ENCODE data around the gene DGLUCY.
"Not testable (repeated sequence)": the region's sequence is repeated elsewhere in the genome, so short reads cannot be mapped to it uniquely, and the experiment has no call there.

Gene DGLUCY

DNA sequence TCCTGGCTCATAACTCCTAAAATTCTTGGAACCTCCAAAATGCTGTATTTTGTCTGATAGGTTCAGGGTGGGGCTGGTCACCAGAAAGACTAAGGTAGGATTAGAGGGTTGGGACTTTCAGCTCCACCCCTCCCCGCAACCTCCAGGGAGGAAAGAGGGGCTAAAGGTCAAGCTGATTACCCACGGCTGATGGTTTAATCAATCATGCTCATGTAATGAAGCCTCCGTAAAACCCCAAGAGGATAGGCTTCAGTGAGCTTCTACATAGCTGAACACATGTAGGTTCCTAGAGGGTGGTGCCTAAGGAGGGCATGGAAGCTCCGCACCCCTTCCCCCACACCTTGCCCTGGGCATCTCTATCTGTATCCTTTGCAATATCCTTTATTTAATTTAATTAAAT, 60.0 kb downstream of the DGLUCY start:
- no peaks in the 10 kb centered on the region for H3K27me3 ChIP-seq (ENCODE audit: control insufficient read depth in 5 of 5, insufficient read depth in 4 of 5, low read length in 5 of 5)
- H3K9me3 ChIP-seq (ENCODE audit: control insufficient read depth in 5 of 5, low read length in 5 of 5), result no peaks in the 10 kb centered on the region
- H3K36me3 ChIP-seq (ENCODE audit: control insufficient read depth in 5 of 5, insufficient read depth in 5 of 5, low read length in 5 of 5), result peaks cover 0 to 68% (median 38%) of the 10 kb centered on the region in 5 donors
- no peak overlapping the region for H3K27ac ChIP-seq (ENCODE audit: low read depth, low read length)
- no peak overlapping the region for H3K4me3 ChIP-seq (ENCODE audit: low read depth in 1 of 5, low read length in 5 of 5)
- peaks cover 0 to 17% (median 14%) of the 10 kb centered on the region in 5 donors for H3K4me1 ChIP-seq (ENCODE audit: control insufficient read depth in 5 of 5, insufficient read depth in 5 of 5, low read length in 5 of 5)
- no peak overlapping the region for H3K9ac ChIP-seq (ENCODE audit: low read length in 5 of 5)

DNA sequence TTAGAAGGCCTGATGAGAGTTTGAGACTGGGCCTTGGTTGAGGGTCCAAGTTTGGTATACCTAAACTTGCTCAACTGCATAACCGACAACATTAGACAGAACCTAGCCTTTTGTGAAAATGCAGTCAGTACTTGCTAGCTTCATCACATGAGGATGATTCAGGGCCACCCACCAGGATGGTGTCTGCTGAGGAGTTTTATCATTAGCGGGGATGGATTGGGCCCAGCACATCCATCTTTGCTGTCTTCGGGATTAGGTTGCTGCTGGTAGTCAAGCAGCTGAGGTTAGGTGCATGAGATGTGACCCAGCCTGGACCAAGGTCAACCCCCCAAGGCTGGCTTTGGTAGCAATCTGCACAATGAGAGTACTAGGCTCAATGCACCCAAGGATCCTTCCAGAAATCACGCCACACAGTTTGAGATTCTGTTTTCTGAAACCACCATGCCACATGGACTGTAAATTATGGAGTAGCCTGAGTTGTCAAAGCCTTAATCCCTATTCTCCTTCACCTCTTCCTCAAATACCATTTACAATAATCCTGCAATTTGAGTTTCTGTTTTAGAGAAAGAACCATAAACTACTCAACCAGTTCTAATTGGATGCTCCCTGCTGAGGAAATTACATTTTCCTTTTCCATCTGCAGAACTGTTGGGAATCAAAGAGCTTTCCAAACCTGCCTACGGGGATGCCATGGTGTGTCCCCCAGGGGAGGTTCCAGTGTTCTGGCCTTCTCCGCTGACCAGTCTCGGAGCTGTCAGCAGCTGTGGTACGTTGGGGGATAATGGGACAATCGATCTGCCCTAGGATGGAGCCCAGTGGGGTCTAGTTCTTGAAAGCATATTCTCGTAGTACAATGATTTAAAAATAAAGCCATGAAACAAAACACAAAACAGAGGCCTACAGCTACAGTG, 61.7 kb downstream of the DGLUCY start:
- H3K4me1 ChIP-seq (ENCODE audit: control insufficient read depth in 5 of 5, insufficient read depth in 5 of 5, low read length in 5 of 5), result peaks cover 0 to 13% (median 12%) of the 10 kb centered on the region in 5 donors
- H3K9me3 ChIP-seq (ENCODE audit: control insufficient read depth in 5 of 5, low read length in 5 of 5), result no peaks in the 10 kb centered on the region
- peaks cover 0 to 56% (median 30%) of the 10 kb centered on the region in 5 donors for H3K36me3 ChIP-seq (ENCODE audit: control insufficient read depth in 5 of 5, insufficient read depth in 5 of 5, low read length in 5 of 5)
- H3K9ac ChIP-seq (ENCODE audit: low read length in 5 of 5), result peak overlapping the region in 1 of 5 donors; percentile 11
- no peaks in the 10 kb centered on the region for H3K27me3 ChIP-seq (ENCODE audit: control insufficient read depth in 5 of 5, insufficient read depth in 4 of 5, low read length in 5 of 5)
- H3K4me3 ChIP-seq (ENCODE audit: low read depth in 1 of 5, low read length in 5 of 5), result no peak overlapping the region
- H3K27ac ChIP-seq (ENCODE audit: low read depth, low read length), result no peak overlapping the region

- no peaks in the 10 kb centered on the region for H3K9me3 ChIP-seq (ENCODE audit: control insufficient read depth in 5 of 5, low read length in 5 of 5)
- H3K36me3 ChIP-seq (ENCODE audit: control insufficient read depth in 5 of 5, insufficient read depth in 5 of 5, low read length in 5 of 5), result peaks cover 4 to 59% (median 35%) of the 10 kb centered on the region in 5 donors
- no peak overlapping the region for H3K27ac ChIP-seq (ENCODE audit: low read depth, low read length)
- no peak overlapping the region for H3K9ac ChIP-seq (ENCODE audit: low read length in 5 of 5)
- no peak overlapping the region for H3K4me3 ChIP-seq (ENCODE audit: low read depth in 1 of 5, low read length in 5 of 5)
- H3K4me1 ChIP-seq (ENCODE audit: control insufficient read depth in 5 of 5, insufficient read depth in 5 of 5, low read length in 5 of 5), result peaks cover 0 to 5% (median 0%) of the 10 kb centered on the region in 5 donors
- H3K27me3 ChIP-seq (ENCODE audit: control insufficient read depth in 5 of 5, insufficient read depth in 4 of 5, low read length in 5 of 5), result no peaks in the 10 kb centered on the region
Observed at GRCh38 chr14:91177073-91178034, 63.5 kb downstream of the DGLUCY start.

DNA sequence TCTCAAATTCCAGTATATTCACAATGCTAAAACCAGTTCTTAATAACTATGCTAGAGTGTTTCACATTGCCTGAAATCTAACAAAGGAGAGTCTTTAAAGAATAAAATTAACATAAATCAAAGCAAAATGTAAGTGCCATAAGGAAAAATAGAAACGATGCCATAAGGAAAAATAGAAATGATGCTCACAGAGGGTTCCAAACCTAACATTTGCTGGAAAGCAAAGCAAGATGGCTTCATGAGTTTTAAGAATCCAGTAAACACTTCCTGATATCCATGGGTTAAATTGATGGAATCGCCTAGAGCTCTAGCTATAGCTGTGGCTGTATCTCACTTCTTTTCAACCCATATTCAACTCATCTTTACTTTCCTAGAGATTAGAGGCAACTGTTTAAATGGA, 66.7 kb downstream of the DGLUCY start:
- peaks cover 8 to 59% (median 34%) of the 10 kb centered on the region in 5 donors for H3K36me3 ChIP-seq (ENCODE audit: control insufficient read depth in 5 of 5, insufficient read depth in 5 of 5, low read length in 5 of 5)
- no peak overlapping the region for H3K27ac ChIP-seq (ENCODE audit: low read depth, low read length)
- H3K4me1 ChIP-seq (ENCODE audit: control insufficient read depth in 5 of 5, insufficient read depth in 5 of 5, low read length in 5 of 5), result peaks cover 0 to 5% (median 0%) of the 10 kb centered on the region in 5 donors
- H3K27me3 ChIP-seq (ENCODE audit: control insufficient read depth in 5 of 5, insufficient read depth in 4 of 5, low read length in 5 of 5), result no peaks in the 10 kb centered on the region
- H3K4me3 ChIP-seq (ENCODE audit: low read depth in 1 of 5, low read length in 5 of 5), result no peak overlapping the region
- no peaks in the 10 kb centered on the region for H3K9me3 ChIP-seq (ENCODE audit: control insufficient read depth in 5 of 5, low read length in 5 of 5)
- no peak overlapping the region for H3K9ac ChIP-seq (ENCODE audit: low read length in 5 of 5)

DNA sequence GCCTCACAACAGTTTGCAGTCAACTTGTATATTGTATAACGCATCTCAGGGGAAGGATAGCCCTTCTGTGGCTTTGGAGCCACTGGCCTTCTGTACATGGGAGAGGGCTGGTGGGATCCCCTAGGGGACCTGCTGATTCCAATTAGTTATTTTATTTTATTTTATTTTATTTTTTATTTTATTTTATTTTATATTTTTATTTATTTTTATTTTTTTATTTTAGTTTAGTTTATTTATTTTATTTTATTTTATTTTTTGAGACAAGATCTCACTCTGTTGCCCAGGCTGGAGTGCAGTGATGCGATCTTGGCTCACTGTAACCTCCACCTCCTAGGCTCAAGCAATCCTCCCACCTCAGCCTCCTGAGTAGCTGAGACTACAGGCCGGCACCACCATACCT, 68.9 kb downstream of the DGLUCY start:
- not testable (repeated sequence) for H3K9me3 ChIP-seq (ENCODE audit: control insufficient read depth in 5 of 5, low read length in 5 of 5); H3K27me3 ChIP-seq (ENCODE audit: control insufficient read depth in 5 of 5, insufficient read depth in 4 of 5, low read length in 5 of 5); H3K4me1 ChIP-seq (ENCODE audit: control insufficient read depth in 5 of 5, insufficient read depth in 5 of 5, low read length in 5 of 5); H3K9ac ChIP-seq (ENCODE audit: low read length in 5 of 5); H3K4me3 ChIP-seq (ENCODE audit: low read depth in 1 of 5, low read length in 5 of 5); H3K27ac ChIP-seq (ENCODE audit: low read depth, low read length)
- H3K36me3 ChIP-seq (ENCODE audit: control insufficient read depth in 5 of 5, insufficient read depth in 5 of 5, low read length in 5 of 5), result peaks cover 8 to 65% (median 44%) of the 10 kb centered on the region in 5 donors

DNA sequence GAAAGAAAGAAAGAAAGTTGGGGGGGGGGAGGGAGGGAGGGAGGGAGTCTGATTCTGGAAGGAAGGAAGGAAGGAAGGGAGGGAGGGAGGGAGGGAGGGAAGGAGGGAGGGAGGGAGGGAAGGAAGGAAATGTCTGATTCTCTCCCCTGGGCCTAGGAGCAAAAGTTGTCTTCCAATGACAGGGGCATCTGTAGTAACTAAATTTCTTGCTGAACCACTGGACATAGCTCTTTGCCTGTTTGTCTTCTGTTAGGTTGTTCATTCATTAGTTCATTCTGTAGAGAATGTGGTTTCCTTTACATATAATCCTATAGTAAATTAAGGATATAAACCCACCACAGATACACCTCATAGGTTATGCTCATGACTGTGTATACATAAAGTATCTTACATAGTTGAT, 70.7 kb downstream of the DGLUCY start:
- Histone ChIP-seq H3K27me3 (ENCODE audit: control insufficient read depth in 5 of 5, insufficient read depth in 4 of 5, low read length in 5 of 5) (no peaks in the 10 kb centered on the region), H3K27ac (ENCODE audit: low read depth, low read length) (no peak overlapping the region), H3K36me3 (ENCODE audit: control insufficient read depth in 5 of 5, insufficient read depth in 5 of 5, low read length in 5 of 5) (peaks cover 8 to 72% (median 56%) of the 10 kb centered on the region in 5 donors), H3K4me1 (ENCODE audit: control insufficient read depth in 5 of 5, insufficient read depth in 5 of 5, low read length in 5 of 5) (no peaks in the 10 kb centered on the region), H3K4me3 (ENCODE audit: low read depth in 1 of 5, low read length in 5 of 5) (no peak overlapping the region), H3K9me3 (ENCODE audit: control insufficient read depth in 5 of 5, low read length in 5 of 5) (no peaks in the 10 kb centered on the region), H3K9ac (ENCODE audit: low read length in 5 of 5) (no peak overlapping the region)

- Histone ChIP-seq H3K27me3 (ENCODE audit: control insufficient read depth in 5 of 5, insufficient read depth in 4 of 5, low read length in 5 of 5) (no peaks in the 10 kb centered on the region), H3K9me3 (ENCODE audit: control insufficient read depth in 5 of 5, low read length in 5 of 5) (no peaks in the 10 kb centered on the region), H3K27ac (ENCODE audit: low read depth, low read length) (no peak overlapping the region), H3K9ac (ENCODE audit: low read length in 5 of 5) (no peak overlapping the region), H3K4me3 (ENCODE audit: low read depth in 1 of 5, low read length in 5 of 5) (no peak overlapping the region), H3K36me3 (ENCODE audit: control insufficient read depth in 5 of 5, insufficient read depth in 5 of 5, low read length in 5 of 5) (peaks cover 8 to 79% (median 64%) of the 10 kb centered on the region in 5 donors), H3K4me1 (ENCODE audit: control insufficient read depth in 5 of 5, insufficient read depth in 5 of 5, low read length in 5 of 5) (no peaks in the 10 kb centered on the region)
Observed at GRCh38 chr14:91185721-91186120, 71.8 kb downstream of the DGLUCY start.

DNA sequence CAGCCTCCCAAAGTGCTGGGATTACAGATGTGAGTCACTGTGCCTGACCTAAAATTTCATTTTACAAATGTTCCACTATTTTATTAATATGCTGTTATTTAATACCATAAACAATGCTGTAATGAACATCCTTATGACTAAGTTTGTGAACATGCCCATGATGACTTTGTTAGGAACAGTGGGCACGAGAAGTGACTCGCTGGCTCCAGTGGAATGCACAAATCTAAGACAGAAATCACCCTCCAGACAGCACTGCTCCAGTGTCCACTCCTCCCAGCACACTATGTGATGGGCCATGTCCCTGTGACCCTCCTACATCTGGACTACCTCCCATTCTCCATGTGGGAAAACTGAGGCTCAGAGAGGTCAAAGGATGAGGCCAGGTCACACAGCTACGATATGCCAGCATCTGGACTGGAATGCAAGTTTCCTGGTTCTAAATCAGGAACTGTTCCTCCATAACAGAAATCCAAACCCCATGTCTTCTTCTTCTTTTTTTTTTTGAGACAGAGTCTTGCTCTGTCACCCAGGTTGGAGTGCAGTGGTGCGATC, 72.7 kb downstream of the DGLUCY start:
- no peaks in the 10 kb centered on the region for H3K4me1 ChIP-seq (ENCODE audit: control insufficient read depth in 5 of 5, insufficient read depth in 5 of 5, low read length in 5 of 5)
- H3K9ac ChIP-seq (ENCODE audit: low read length in 5 of 5), result no peak overlapping the region
- H3K4me3 ChIP-seq (ENCODE audit: low read depth in 1 of 5, low read length in 5 of 5), result no peak overlapping the region
- H3K27me3 ChIP-seq (ENCODE audit: control insufficient read depth in 5 of 5, insufficient read depth in 4 of 5, low read length in 5 of 5), result no peaks in the 10 kb centered on the region
- H3K36me3 ChIP-seq (ENCODE audit: control insufficient read depth in 5 of 5, insufficient read depth in 5 of 5, low read length in 5 of 5), result peaks cover 5 to 80% (median 66%) of the 10 kb centered on the region in 5 donors
- H3K27ac ChIP-seq (ENCODE audit: low read depth, low read length), result no peak overlapping the region
- no peaks in the 10 kb centered on the region for H3K9me3 ChIP-seq (ENCODE audit: control insufficient read depth in 5 of 5, low read length in 5 of 5)

DNA sequence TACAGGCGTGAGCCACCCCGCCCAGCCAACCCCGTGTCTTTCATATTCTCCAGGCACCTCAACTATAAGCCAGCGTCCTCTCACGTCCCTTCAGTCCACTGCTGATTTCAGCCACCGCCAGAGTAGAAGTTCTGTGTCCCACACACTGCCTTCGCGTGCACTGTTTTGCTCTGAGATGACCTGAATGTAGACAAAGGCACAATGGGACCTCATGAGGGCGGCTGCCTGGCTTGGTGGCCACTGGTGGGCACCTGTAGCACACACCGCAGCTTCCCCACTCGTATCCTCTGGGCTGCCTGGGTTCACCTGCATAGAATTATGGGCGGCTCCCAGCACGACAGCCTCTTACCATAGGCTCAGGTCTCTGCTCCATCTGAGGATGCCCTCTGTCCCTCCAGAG, 73.4 kb downstream of the DGLUCY start:
- Histone ChIP-seq H3K27ac (ENCODE audit: low read depth, low read length) (no peak overlapping the region), H3K4me1 (ENCODE audit: control insufficient read depth in 5 of 5, insufficient read depth in 5 of 5, low read length in 5 of 5) (no peaks in the 10 kb centered on the region), H3K27me3 (ENCODE audit: control insufficient read depth in 5 of 5, insufficient read depth in 4 of 5, low read length in 5 of 5) (no peaks in the 10 kb centered on the region), H3K9ac (ENCODE audit: low read length in 5 of 5) (no peak overlapping the region), H3K36me3 (ENCODE audit: control insufficient read depth in 5 of 5, insufficient read depth in 5 of 5, low read length in 5 of 5) (peaks cover 5 to 82% (median 70%) of the 10 kb centered on the region in 5 donors), H3K9me3 (ENCODE audit: control insufficient read depth in 5 of 5, low read length in 5 of 5) (no peaks in the 10 kb centered on the region), H3K4me3 (ENCODE audit: low read depth in 1 of 5, low read length in 5 of 5) (no peak overlapping the region)

Measured in subcutaneous abdominal adipose tissue (tissue), 5 donors.